ENCODE data around the gene TNNC1.

TNNC1 gene

DNA sequence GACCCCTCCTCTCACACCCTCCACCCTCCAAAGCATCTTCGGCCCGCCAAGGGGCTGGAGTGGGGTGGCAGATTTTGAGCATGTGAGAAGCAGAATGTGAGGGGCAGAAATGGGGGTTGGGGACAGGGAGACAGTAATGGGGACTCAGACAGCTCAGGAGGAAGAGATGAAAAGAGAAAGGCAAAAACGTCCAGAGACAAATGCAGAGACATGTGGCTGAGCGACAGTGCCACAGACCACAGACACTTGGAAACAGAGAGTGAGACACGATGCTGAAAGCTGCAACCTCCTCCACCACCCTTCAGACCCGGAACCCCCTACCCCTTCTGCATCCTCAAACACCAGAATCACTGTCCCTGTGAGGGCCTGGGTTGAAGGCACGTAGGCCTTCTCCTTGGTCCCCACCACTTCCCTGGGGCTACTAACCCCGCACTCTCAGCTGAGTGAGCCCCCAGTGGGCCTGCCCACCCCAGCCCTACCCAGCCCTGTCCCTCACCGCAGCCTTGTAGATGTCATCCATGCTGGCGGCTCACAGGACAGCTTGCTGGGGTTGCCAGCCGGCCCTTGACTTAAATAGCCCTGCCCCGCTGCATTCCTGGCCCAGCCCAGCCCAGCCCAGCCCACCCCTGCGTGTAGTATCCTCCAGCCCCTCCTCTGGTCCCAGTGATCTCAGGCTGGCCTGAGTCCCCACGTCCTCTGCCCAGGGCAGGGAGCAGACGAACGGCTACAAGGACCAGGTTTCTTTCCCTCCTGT, at the start of gene TNNC1:
TNNC1 (minus strand) TSS at position 546 of the 754 bp plus-strand sequence; CDS start at position 520, 26 bp downstream.
- DNase-seq (ENCODE audit: low read depth): no peak

DNA sequence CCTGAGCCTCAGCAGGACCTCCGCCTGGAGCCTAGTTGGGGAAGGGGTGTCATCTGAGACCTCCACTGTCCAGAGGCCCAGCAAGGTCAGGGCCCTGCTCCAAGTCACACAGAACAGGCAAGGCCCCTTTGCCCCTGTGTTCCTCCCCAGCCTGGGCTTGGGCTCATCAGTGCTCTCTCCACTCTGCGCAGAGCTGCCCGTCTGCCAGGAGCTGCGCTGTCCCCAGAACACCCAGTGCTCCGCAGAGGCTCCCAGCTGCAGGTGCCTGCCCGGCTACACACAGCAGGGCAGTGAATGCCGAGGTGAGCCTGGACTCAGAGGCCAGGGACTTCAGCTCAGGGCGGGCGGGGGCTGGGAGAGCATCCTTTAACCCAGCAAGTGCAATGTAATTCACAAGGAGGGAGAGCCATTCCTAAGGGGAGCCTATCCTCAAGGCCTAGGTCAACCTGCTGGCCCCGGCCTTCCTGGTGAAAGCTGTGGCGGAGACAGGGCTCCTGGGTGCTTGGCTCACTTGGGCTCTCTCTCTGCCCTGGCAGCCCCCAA, 49.0 kb upstream of the TNNC1 start:
- no peak for DNase-seq (ENCODE audit: low read depth)

DNA sequence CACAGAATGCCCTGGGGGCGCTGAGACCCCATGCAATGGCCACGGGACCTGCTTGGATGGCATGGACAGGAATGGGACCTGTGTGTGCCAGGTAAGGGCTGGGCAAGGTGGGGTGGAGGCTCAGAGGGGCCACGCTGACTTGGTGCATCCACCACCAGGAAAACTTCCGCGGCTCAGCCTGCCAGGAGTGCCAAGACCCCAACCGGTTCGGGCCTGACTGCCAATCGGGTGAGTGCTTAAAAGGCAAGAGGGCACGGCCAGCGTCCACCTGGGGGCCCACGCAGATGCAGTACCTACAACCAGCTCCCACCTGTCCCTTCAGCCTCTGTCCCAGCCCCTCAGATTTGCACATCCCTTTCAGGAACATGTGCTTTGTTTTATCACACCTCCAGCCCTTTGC, 48.2 kb upstream of the TNNC1 start:
- no peak for DNase-seq (ENCODE audit: low read depth)

DNA sequence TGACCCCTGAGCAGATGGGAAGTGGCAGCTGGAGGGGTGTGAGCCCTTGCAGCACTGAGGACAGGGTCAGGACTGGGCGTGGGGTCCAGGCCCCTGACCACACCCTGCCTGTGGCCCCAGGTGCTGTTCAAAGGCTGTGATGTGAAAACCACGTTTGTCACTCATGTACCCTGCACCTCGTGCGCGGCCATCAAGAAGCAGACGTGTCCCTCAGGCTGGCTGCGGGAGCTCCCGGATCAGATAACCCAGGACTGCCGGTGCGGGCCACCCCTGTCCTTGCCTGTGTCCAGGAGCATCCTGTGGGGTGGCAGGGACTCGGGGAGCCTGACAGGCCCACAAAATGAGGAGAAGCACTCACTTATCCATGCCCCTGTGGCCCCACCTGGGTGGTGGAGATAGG, 47.2 kb upstream of the TNNC1 start:
- DNase-seq (ENCODE audit: low read depth): no peak

DNA sequence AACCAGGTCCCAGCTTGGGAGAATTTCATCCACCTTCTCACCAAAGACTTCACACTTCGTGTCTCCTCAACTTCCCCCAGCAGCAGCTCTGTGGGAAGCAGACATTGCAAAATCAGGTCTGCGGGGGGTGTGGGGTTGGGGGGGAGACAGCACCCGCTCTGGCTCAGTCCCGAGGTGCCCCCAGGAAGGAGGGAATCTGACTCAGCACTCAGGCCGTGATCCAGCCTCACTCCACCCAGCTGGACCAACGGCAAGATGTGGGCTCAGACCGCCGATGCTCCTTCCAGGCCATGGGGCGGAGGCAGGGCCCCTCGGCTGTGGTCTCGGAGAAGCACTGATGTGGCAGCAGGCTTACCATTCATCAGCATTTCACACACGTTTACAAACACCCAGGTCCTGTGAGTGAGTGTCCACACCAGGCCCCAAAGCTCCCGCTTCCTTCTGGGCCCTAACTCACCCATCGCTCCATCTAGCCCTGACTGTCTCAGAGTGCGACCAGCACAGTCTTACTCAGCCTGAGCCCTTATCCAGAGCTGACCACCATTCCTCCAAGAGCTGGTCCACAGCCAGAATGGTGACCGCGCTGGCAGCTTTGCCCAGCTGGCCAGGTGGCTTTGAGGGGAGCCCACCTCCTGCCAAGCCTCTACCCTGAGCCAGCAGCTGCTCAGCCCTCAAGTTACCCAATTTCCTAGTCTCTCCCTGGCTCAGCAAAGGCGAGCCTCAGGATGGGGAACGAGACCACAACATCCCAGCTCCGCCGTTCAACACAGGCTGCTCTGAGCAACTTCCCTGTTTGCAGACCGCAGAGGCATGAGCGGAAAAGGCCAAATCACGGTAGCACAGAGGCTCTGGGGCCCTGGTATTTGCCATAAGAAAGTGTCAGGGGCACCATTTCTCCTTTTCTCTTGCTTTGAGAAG, 44.6 kb upstream of the TNNC1 start:
- no peak for DNase-seq (ENCODE audit: low read depth)

DNA sequence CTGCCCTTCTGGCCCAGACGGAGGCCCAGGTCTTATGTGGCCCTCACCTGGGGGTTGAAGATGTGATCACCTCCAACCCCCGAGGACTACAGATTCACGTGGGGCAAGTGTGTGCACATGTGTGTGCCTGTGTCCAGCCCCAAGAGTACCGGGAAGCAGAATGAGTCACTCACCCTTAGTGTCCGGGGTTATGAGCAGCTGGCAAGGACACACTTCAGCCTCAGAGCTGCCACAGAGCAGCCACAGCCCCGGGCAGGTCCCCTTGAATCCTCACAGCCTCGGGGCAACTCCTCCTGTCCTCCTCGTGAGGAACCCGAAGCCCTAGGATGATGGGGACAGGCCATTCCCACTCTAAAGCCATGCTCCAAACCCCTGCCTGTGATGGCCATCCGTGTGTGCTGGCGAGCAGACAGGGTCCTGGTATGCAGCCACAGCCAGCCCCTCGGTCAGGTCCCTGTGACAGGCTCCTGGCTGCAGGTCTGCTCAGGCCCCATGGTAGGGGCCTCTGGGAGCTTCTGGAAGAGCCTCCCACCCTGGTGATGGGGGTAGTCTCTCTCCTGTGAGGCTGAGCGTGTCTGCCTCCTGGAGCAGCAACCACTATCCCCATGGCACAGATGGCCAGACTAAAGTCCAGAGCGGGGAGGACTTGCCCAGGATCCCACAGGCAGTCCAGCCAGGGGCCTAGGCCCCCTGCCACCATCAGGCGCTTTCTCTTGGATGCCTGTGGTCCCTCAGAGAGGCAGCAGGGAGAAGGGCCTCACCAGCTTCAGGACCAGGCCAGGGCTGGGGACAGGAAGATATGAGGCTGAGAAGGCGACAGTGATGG, 42.1 kb upstream of the TNNC1 start:
- DNase-seq (ENCODE audit: low read depth): no peak

DNA sequence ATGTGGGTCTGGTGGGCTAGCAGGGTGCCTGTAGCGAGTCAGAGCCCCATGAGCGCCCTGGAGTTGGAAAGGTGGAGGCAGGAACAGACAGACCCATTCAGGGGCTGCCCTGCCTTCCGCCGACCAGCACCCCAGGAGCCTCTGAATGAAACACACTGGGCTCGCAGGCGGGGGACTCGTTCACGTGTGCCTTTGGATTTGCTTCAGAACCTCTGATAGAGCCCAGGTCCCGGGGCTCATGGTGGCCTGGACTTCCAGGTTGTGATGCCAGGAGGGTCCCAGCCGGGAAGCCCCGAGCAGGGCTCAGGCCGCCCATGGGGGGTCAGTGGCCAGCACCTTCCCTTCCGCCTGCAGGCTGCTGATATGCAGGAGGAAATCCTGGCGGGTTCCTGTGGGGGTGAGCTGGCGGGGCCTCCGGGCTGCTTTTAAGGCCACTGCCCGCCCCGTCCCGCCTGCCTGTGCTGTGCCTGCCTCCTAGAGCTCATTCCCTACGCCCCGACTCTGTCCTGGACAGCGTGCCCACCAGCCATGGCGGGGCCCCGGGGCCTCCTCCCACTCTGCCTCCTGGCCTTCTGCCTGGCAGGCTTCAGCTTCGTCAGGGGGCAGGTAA, 41.1 kb upstream of the TNNC1 start, which contains the start of gene STAB1:
STAB1 (plus strand) TSS at position 453 of the 610 bp plus-strand sequence; CDS start at position 529, 76 bp downstream.
- DNase-seq (ENCODE audit: low read depth): no peak

DNA sequence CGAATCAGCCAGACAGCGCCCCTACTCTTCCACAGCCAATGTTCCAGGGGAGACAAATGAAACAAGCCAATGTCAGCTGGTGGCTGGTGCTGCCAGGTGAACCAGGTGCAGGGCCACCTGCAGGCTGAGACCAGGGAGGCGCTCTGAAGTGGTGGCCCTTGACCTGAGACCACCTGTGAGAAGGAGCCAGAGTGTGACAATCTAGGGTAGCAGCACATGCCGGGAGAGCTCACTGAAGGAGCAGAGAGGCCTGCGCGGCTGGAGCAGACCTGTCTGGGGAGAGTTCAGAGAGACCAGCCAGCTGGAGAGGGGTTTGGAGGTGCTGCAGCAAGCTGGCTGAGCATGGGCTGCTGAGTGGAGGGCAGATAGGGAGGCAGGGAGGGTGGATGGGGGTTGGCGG, 40.6 kb upstream of the TNNC1 start:
- DNase-seq (ENCODE audit: low read depth): no peak

DNA sequence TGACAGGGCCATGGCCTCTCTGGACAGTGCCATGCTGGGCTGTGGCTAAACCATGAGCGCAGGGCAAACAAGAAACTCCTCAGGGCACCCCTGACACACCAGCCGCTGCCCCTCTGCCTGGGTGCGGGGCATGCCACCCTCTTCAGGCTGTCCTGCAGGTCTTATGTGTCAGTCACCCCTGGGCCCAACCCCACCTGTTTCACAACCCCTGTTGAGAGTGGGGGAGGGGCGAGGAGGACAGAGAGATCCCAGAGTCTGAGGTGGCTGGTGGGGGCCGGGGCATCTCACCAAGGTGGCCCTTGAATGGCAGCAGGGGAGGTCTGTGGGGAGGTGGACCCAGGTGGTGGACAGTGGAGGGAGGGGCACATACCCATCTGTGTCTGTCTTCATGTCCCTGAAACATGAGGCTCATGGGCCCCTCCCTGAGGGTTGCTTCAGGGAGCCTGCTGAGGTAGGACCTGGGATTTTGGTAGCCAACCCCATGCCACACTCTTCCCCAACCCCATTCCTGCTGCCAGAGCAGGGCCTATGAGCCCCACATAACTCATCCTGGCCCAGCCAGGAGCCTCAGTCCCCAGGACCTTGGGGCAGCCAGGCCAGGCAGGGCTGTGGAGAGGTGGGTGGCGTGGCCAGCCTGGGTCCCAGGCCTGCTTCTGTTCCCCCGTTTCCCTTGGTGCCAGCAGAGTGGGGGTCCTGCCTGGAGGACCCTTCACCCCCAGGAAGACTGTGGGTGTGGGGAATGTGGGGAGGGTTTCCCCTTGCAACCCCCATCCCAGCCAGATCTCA, 39.6 kb upstream of the TNNC1 start:
- DNase-seq (ENCODE audit: low read depth): no peak

DNA sequence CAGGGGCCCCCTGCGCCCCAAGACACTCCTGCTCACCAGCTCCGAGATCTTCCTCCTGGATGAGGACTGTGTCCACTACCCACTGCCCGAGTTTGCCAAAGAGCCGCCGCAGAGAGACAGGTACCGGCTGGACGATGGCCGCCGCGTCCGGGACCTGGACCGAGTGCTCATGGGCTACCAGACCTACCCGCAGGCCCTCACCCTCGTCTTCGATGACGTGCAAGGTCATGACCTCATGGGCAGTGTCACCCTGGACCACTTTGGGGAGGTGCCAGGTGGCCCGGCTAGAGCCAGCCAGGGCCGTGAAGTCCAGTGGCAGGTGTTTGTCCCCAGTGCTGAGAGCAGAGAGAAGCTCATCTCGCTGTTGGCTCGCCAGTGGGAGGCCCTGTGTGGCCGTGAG, 38.2 kb upstream of the TNNC1 start:
- no peak for DNase-seq (ENCODE audit: low read depth)

DNA sequence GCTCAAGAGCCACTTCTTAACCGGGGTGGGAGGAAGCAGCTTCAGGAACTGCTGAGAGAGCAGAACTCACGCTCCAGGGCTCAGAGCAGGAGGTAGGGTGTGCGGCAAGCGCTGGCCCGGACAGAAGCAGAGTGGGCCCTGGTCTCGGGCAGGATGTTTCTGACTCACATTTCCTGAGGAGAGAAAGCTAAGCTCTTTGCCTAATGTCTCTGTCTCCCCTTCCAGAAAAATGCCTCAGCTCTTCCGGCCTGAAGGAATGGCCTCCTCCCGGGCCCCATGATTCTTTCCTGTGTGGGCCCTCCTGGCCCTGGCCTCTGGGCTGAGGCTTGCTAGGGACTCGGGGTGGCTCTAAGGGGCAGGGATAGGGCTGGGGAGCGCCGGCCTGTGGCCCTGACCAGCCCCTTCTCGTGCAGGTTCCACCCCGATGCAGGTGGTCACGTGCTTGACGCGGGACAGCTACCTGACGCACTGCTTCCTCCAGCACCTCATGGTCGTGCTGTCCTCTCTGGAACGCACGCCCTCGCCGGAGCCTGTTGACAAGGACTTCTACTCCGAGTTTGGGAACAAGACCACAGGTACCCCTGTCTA, 37.2 kb upstream of the TNNC1 start:
- DNase-seq (ENCODE audit: low read depth): no peak

DNA sequence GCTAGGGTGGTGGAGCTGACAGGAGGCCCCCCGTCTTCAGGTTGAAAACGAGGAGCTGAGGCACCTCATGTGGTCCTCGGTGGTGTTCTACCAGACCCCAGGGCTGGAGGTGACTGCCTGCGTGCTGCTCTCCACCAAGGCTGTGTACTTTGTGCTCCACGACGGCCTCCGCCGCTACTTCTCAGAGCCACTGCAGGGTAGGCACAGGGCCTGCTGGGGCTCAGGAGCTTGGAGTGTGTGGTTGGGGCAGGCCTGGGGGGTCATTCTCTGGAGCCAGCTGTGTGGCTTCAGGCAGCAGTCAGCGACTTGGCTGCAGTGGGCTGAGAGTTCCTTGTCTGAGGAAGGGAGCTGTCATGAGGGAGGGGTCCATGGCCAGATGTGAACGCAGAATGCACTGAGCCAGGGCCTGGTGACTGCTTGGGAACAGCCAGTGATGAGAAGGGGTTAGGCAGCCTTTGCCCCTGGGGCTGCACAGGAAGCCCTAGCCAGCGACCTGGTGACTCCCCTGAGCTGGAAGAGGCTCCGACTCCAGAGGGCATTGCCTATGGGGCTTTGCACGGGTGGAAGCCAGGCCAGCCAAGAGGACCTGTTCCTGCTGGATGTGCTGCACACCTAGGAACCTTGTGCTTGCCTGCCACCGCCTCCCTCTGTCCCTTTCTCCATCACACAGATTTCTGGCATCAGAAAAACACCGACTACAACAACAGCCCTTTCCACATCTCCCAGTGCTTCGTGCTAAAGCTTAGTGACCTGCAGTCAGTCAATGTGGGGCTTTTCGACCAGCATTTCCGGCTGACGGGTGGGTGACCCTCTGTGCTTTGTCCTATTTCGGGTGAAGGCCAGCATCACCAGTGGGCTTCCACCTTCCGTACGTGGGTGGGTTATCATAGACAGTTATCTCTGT, 36.4 kb upstream of the TNNC1 start:
- DNase-seq (ENCODE audit: low read depth): no peak

DNA sequence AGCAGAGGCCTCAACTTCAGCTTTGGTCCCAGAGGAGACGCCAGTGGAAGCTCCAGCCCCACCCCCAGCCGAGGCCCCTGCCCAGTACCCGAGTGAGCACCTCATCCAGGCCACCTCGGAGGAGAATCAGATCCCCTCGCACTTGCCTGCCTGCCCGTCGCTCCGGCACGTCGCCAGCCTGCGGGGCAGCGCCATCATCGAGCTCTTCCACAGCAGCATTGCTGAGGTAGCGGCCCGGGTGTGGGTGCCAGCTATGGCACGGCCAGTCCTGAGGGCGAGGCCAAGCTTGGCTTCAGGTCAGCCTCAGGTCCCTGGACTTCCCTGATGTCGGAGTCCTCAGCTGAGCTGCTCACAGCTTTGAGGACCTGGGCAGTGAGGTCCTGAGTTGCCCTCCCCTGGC, 35.6 kb upstream of the TNNC1 start:
- DNase-seq (ENCODE audit: low read depth): no peak

DNA sequence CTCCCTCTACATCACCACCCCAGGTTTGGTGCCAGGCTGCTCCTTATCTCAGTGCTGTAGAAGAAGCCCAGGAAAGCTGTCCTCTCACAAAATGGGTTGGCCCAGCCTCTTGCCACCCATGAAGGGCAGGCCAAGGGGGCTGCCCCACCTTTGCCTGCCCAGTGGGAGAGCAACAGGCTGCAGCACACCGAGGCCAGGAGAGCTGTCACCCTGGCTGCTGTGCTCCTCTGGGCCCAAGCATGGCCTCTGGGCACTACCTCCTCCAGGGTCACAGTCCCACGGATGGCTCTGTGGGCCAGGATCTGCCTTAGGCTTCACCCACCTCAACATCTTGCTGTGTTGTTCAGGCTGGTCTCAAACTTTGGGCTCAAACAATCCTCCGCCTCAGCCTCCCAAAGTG, 34.9 kb upstream of the TNNC1 start:
- DNase-seq (ENCODE audit: low read depth): no peak

DNA sequence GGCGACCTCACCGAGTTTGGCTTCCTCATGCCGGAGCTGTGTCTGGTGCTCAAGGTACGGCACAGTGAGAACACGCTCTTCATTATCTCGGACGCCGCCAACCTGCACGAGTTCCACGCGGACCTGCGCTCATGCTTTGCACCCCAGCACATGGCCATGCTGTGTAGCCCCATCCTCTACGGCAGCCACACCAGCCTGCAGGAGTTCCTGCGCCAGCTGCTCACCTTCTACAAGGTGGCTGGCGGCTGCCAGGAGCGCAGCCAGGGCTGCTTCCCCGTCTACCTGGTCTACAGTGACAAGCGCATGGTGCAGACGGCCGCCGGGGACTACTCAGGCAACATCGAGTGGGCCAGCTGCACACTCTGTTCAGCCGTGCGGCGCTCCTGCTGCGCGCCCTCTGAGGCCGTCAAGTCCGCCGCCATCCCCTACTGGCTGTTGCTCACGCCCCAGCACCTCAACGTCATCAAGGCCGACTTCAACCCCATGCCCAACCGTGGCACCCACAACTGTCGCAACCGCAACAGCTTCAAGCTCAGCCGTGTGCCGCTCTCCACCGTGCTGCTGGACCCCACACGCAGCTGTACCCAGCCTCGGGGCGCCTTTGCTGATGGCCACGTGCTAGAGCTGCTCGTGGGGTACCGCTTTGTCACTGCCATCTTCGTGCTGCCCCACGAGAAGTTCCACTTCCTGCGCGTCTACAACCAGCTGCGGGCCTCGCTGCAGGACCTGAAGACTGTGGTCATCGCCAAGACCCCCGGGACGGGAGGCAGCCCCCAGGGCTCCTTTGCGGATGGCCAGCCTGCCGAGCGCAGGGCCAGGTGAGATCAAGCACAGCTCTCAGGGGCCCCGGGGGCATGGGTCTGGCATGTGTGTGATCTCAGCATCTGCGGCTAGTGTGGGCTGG, 34.2 kb upstream of the TNNC1 start:
- DNase-seq (ENCODE audit: low read depth): no peak

DNA sequence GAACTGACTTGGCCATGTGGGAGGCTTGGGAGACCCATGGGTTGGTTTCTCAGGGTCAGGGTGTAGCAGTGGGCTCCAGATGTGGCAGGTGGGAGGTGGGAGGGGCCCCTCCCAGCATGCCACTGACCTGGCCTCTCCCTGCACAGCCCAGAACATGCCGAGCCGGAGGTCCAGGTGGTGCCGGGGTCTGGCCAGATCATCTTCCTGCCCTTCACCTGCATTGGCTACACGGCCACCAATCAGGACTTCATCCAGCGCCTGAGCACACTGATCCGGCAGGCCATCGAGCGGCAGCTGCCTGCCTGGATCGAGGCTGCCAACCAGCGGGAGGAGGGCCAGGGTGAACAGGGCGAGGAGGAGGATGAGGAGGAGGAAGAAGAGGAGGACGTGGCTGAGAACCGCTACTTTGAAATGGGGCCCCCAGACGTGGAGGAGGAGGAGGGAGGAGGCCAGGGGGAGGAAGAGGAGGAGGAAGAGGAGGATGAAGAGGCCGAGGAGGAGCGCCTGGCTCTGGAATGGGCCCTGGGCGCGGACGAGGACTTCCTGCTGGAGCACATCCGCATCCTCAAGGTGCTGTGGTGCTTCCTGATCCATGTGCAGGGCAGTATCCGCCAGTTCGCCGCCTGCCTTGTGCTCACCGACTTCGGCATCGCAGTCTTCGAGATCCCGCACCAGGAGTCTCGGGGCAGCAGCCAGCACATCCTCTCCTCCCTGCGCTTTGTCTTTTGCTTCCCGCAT, 33.4 kb upstream of the TNNC1 start:
- no peak for DNase-seq (ENCODE audit: low read depth)

DNA sequence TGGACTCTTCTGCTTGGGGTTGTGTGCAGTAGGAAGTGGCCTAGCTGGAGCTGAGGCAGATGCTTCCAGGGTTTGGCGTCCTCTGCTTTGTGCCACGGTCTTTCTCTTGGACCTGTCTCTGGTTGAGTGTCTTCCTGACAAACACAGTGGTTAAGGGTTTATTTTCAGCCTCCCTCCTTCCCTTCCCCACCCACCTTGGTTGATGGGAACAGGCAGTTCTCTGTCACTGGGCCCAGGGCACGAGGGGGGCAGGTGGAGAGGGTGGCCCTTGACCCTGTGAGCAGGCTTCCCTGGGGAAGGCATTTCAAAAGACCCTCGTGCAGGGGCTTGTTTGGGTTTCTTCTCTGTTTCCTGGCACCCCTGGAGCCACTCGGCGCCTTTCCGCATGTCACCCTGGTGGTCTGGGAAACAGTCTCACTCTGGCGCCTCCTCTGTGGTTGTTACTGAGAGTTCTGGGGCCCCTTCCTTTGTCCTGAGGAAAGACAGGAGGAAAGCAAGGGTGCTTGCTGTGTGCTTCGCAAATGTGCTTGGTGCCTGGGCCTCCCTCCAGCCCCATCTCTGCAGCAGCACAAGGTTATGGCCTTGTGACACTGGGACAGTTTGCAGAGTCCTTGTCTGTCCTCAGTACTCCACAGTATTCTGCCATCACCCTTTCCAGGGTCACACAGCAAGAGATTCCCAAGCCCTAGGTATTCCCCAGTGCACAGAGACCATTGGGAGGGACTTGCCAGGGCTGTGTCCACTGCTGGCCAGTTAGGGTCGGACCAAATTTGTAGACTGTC, 31.0 kb upstream of the TNNC1 start:
- DNase-seq (ENCODE audit: low read depth): no peak
